GM21619 (cell line): ENCODE results near the gene GTF3A.

Experiments used
- ATAC-seq: cut with Tn5 transposase; IDR thresholded peaks from one replicate; pipeline ENCODE4 v1.9.1; 2021; ENCODE audit not compliant: unreplicated experiment

The GTF3A gene

GRCh38 chr13:27404680-27405079, 19.7 kb upstream of the GTF3A start:
- ATAC-seq = no peak

- no peak for ATAC-seq
Measured at GRCh38 chr13:27405546-27406134, 18.8 kb upstream of the GTF3A start.

DNA sequence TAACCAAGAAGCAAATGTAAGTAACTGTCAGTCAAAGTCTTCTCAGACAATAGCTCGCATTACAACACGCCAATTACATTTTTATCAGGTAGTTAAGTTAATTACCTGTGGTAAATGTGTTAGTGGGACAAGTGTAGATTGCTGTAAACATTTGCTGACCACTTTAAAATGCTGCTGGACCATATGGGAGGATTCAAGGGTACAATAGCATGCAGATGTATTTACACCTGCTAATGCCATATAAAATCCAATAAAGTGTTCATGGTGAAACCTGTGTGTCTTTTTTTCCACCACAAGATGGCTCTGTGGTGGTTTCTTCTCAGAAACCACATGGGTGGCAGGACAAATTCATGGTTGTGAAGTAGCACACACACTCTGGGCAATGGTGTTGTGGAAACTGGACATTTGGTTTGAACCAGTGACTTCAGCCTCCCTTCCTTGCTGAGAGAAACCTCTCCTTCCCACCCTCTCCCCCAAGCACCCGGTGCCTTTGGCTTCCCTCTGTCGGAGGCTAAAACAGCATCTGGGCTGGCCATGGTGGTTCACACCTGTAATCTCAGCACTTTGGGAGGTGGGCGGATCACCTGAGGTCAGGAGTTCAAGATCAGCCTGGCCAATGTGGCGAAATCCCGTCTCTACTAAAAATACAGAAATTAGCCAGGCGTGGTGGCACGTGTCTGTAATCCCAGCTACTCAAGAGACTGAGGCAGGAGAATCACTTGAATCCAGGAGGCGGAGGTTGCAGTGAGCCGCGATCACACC, 18.1 kb upstream of the GTF3A start:
- ATAC-seq = no peak

- ATAC-seq = no peak
Measured at GRCh38 chr13:27408074-27408473, 16.3 kb upstream of the GTF3A start.

GRCh38 chr13:27409013-27409412, 15.4 kb upstream of the GTF3A start:
- no peak for ATAC-seq

DNA sequence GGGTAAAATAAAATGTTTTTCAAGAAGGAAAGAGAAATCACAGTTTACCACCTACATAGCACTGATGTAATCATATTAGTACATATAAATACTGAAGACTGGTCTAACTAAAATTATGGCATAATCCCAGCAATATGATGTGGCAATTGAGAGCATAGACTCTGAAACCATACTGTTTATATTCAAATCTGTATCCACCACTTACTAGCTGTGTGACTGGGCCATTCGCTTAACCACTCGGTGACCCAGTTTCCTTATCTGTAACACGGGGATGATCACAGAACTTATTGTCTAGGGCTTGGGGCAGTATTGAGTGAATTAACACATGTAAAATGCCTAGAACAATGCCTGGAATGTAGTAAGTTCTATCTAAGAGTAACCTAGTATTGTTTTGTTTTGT, 13.1 kb upstream of the GTF3A start:
- no peak for ATAC-seq

GRCh38 chr13:27415116-27415515, 9.3 kb upstream of the GTF3A start:
- no peak for ATAC-seq

DNA sequence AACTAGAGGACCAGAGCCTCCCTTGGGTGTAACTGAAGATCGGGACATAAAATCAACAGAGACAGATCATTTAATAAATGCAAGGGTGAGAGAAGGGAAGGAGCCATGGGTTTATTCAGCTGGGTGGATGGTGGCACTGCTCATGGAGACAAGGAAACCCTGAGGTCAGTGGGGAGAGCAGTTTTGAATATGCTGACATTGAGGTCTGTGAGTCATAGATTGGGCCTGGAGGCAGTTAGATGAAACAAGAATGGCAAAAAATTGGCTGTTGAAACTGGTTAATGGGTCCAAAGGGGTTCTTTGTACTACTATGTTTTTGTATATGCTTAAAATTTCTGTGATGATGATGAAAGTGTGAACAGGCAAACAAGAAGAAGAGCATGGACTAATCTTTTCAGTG, 5.1 kb upstream of the GTF3A start:
- ATAC-seq = no peak

DNA sequence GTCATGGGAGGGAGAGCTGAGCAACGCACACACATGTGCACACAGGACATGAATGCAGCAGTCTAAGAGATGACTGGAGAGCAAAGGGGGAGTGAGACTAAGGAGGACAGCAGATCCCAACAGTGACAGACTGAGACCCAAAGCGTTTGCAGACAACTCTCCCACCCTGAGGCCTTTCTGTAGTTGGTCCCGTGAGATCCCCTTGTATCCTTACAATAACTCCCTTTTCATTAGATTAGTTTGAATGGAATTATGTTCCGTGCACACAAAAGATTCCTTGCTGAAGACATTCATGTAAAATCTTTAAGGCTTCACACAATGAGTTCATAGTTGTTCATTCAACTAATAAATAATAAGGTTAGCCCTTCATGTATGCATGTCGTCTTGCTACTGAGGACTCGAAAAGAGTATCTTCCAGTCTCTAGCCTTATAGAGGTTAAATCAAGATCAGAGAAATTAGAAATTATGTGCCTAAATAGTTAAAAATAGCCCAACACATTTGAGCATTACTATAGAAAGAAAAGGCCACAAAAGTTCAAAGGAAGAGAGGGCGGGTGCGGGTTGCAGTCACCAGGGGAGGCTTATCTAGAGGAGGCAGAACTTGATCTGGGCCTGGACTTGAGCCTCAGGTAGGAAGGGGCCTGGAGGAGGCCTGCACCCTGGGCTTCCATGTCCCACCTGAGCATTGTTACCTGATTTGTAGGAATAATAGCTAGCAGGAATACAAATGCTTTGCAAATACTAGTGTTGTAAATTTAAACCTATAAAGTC, 3.1 kb upstream of the GTF3A start:
- ATAC-seq = no peak

DNA sequence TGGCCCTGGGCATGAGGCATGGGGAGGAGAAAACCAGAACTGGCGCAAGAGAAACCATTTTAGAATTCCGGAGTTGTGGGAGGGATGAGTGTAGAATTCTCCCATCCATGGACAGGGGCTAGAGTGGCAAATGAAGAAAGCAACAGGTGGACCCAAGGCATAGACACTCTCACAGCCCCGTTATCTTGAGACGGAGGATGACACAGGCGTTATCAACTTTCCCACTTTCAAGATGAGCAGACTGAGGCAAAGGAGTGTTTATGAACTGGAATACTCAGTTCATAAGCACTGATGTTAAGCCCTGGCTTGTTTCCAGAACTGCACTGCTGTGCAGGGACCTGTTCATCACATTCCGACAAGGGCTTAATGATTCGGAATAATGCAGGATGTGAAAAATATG, 1.1 kb upstream of the GTF3A start:
- ATAC-seq = no peak

GRCh38 chr13:27425158-27425917, 919 bp downstream of the GTF3A start:
- peak; percentile 2 for ATAC-seq

- ATAC-seq = peak; percentile 57
Measured at GRCh38 chr13:27425918-27426630, 1.7 kb downstream of the GTF3A start.

DNA sequence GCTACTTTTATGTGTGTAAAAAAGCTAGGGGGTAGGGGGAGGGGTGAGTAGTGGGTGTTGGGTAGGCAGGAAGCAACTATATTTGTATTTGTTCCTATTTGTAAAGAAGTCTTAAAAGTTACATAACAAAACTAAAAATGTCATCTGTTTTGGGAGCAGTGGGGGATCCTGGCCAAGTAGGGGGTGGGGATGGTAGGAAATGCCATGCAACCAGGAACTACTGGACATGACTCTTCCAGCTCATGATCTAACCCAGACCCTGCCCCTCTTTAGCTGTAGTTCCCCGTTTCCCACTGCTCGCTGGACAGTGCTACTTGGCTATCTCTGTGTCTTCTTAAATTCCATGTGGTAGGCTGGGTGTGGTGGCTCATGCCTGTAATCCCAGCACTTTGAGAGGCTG, 3.2 kb downstream of the GTF3A start:
- ATAC-seq = no peak

- no peak for ATAC-seq
Measured at GRCh38 chr13:27428160-27428559, 3.7 kb downstream of the GTF3A start.

GRCh38 chr13:27432180-27432579, 7.8 kb downstream of the GTF3A start:
- ATAC-seq = no peak

DNA sequence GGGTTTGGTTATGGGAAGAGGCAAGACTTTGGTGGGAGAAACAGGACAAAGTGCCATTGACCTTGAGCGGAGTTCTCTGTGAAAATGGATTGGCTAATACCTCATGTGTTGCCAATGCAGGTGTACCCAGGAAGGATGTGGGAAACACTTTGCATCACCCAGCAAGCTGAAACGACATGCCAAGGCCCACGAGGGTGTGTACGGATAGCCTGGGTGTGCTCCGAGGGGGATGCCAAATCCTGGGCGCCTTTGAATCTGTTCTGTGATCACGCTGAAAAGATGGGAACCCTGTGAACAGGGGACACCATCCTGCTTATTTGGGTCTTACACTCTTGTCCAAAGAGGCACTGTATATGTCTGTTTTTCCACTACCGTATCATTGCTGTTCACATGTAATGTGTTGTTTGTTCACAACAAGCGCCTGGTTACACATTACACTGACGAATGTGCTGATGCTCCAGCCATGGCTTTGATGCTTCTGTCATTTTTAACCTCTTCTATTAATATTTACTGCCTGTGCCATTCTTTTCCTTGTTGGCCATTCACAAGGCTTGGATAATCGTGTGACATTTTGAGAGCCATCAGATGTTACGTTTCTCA, 8.3 kb downstream of the GTF3A start:
- no peak for ATAC-seq

DNA sequence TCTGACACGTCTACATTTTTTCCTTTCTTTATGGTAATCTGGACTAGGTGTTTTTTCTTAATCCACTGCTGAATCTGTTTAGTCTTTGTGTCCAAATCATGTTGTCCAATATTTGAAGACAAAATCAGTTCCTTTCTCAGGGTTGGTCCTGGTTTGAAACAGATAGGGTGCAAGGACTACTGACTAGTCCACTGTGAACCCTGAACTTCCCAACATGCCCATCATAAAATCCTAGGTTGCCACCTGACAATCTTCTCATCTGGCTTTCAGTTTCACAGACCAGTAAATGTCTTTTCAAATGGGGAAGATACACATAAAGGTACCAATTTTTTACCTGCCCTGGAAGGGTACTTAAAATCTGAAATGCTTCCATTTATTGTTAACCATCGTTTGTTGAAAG, 12.7 kb downstream of the GTF3A start:
- ATAC-seq = no peak

DNA sequence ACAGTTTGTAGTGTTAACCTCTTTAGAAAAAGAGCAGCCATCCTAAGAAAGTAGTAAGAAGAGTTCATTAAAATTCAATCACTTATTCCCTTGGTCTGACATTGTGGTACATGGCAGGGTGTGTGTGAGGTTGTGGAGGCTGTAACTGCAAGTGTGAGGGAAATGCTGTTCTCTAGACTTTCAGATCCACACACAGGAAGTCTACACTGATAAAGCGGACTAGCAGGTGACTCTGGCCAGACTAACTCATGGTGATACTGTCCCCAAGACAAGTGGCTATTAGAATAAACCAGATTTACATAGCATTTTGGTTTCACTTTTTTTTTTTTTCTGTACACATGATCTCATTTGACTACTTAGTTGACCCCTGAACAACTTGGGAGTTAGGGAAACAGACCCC, 16.0 kb downstream of the GTF3A start:
- ATAC-seq = no peak

GRCh38 chr13:27442071-27442647, 17.7 kb downstream of the GTF3A start:
- no peak for ATAC-seq

DNA sequence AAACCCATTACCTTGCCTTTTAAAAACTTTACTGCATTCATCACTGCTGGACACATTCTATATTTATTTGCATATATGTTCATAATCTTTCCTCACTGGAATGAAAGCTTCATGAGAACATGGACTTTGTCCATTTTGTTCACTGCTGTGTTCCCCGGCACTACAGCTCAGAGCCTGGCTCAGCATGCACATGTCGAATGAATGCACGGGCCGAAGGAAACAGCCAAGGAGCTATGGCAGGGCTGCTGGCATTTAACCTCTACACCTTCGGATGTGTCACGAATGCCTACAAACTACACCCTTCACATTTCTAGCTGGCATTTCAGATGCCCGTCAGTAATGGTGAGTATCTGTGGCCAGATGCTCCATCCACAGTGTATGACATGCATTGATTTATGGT, 18.4 kb downstream of the GTF3A start:
- no peak for ATAC-seq
